Stimulated activated CD4-positive, alpha-beta T cell treated with anti-CD3 and anti-CD28 coated beads, Interleukin-4, amount 100 ng/mL, for 4 hours (primary cell): ENCODE results near the gene PHRF1.
"Not testable (repeated sequence)": the region's sequence is repeated elsewhere in the genome, so short reads cannot be mapped to it uniquely, and the experiment has no call there.

Experiments used
- DNase-seq, 2 experiments: peaks; one replicate each; pipeline ENCODE4 v3.0.0-alpha.2; 2020

The PHRF1 gene

DNA sequence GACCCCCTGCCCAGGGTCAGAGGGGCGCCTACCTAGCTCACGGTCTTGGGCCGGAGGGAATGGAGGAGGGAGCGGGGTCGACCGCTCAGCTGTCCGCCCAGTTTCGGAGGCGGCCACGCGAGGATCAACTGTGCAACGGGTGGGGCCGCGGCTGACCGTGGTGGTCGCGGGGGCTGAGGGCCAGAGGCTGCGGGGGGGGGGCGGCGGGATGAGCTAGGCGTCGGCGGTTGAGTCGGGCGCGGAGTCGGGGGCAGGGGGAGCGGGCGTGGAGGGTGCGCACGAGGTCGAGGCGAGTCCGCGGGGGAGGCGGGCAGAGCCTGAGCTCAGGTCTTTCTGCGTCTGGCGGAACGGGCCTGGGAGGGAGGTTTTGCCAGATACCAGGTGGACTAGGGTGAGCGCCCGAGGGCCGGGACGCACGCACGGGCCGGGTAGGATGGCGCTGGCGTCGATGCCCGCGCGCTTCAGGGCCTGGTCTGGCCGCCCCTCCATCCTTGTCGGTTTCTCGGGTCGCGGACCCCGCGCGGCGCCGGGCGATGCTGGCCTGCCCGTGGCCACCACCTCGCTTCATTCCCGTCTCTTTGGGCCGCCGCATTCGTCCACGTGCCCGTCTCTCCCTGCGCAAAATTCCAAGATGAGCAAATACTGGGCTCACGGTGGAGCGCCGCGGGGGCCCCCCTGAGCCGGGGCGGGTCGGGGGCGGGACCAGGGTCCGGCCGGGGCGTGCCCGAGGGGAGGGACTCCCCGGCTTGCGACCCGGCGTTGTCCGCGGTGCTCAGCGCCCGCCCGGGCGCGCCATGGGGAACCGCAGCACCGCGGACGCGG lies 60.5 kb downstream of the PHRF1 start, which contains the start of gene DRD4:
TSS of gene DRD4 (plus strand) at position 759 of the 822 bp plus-strand sequence. CDS start at position 795, 36 bp downstream.
- DNase-seq, result no peak

DNA sequence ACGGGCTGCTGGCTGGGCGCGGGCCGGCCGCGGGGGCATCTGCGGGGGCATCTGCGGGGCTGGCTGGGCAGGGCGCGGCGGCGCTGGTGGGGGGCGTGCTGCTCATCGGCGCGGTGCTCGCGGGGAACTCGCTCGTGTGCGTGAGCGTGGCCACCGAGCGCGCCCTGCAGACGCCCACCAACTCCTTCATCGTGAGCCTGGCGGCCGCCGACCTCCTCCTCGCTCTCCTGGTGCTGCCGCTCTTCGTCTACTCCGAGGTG lies 61.0 kb downstream of the PHRF1 start:
- DNase-seq, result no peak

DNA sequence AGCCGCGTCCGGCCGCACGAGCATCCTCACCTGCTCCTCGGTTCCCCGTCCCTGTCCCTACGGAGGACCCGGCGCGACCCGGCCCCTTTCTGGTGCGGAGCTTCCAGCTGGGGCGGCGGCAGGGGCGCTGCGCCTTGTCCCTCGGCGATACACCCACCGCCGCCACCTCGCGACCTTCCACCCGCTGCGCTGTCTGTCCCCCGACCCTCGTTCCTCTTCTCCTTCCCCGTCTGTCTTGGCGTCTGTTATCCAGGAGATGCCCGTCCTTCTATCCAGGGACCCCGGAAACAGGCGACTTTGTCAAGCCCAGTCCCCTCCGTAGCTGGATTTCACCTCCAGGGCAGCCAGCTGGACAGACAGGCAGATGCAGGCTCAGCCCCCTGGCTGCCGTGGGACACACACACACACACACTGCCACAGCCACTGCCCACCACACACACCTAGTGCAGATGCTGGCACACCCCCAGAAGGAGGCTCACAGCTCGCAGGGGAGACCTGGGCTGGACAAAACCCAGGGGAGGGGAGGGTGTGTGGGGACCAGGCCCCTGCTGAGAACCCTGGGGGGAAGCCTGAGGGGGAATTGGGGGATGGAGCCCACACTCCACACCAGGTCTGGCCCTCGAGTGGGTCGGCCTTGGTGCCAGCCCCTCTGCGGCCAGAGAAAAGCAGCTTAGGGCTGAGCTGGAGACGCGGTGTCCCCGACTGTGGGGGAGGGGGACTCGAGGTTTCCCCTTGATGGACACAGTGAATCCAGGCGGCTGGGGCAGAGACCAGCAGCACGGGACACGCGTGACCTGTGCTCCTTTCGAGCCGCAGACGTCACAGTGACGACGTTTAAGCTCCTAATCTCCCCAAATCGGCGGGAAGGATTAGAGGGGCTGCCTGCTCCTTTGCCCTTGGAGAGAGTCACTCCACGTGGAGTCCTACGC lies 61.6 kb downstream of the PHRF1 start:
- DNase-seq, result no peak

DNA sequence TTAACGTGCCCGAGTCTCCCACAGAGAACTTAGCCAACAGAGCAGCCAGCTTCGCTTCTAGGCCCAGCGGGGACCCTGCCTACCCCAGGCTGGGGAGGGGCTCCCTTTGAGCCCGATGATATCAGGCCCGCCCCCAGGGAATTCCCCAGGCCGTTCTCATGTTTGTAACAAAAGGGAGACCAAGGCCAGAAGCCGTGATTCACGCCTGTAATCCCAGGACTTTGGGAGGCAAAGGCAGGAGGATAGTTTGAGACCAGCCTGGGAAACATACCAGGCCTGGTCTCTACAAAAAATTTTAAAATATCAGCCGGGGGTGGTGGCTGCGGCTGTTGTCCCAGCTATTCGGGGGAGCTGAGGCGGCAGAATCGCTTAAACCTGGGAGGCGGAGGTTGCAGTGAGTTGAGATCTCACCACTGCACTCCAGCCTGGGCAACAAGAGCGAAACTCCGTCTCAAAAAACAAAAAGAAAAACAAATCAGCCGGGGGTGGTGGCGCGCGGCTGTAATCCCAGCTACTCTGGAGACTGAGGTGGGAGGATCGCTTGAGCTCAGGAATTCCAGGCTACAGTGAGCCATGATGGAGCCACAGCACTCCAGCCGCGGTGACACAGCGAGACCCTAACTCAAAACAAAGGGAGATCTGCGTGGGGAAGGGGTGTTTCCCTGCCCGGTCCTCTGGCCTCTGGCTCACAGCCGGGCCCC lies 62.5 kb downstream of the PHRF1 start:
- no peak for DNase-seq

DNA sequence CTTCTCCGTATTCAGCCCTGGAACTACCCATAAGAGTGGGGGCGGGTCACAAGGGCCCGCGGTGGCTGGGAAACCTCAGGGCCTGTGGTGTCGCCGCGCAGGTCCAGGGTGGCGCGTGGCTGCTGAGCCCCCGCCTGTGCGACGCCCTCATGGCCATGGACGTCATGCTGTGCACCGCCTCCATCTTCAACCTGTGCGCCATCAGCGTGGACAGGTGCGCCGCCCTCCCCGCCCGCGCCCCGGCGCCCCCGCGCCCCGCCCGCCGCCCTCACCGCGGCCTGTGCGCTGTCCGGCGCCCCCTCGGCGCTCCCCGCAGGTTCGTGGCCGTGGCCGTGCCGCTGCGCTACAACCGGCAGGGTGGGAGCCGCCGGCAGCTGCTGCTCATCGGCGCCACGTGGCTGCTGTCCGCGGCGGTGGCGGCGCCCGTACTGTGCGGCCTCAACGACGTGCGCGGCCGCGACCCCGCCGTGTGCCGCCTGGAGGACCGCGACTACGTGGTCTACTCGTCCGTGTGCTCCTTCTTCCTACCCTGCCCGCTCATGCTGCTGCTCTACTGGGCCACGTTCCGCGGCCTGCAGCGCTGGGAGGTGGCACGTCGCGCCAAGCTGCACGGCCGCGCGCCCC lies 63.2 kb downstream of the PHRF1 start:
- DNase-seq, result no peak

DNA sequence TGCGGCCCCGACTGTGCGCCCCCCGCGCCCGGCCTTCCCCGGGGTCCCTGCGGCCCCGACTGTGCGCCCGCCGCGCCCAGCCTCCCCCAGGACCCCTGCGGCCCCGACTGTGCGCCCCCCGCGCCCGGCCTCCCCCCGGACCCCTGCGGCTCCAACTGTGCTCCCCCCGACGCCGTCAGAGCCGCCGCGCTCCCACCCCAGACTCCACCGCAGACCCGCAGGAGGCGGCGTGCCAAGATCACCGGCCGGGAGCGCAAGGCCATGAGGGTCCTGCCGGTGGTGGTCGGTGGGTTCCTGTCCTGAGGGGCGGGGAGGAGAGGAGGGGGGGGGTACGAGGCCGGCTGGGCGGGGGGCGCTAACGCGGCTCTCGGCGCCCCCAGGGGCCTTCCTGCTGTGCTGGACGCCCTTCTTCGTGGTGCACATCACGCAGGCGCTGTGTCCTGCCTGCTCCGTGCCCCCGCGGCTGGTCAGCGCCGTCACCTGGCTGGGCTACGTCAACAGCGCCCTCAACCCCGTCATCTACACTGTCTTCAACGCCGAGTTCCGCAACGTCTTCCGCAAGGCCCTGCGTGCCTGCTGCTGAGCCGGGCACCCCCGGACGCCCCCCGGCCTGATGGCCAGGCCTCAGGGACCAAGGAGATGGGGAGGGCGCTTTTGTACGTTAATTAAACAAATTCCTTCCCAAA lies 63.9 kb downstream of the PHRF1 start:
- no peak for DNase-seq

DNA sequence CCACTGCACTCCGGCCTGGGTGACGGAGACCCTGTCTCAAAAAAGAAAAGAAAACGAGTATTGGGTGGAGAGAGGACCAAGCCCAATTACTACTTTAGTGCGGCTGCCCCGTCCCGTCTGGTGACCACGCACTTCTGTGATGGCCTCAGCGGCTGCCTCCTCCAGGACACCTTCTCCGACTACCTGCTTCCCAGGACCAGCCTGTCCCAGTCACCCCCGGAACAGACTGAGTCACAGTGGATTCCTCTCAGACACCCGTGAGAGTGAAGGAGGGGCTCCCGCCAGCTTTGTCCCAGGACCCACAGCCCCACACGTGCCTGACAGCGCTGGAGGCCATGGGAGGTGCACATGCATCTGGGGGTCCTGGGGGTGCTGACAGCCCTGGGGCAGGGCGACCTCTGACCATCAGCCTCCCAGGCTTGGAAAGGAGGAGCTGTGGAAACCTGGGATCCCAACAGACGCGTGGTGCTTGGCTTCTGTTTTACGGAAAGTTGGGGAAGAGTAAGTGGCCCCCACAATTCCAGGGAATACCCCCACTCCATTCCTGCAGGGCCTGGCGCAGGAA lies 65.6 kb downstream of the PHRF1 start:
- DNase-seq, result no peak

DNA sequence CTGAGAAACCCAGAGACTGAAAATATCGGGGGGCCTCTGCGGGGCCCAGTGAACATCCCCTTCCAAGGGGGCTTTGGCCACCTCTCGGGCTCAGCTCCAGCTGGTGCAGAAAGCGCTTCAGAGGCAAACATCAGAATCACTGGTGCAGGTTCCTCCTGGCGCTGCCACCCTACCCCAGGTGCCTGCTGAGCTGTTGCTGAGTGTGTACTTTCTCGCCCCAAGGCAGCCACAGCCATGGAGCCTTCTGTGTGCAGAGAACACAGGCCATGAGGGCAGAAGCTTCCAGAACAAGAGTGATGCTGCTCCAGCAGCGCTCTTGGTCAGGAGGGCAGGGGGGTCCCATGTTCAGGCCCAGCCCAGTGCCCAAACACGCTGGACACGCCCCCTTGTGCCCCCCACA lies 67.1 kb downstream of the PHRF1 start:
- DNase-seq, result no peak

DNA sequence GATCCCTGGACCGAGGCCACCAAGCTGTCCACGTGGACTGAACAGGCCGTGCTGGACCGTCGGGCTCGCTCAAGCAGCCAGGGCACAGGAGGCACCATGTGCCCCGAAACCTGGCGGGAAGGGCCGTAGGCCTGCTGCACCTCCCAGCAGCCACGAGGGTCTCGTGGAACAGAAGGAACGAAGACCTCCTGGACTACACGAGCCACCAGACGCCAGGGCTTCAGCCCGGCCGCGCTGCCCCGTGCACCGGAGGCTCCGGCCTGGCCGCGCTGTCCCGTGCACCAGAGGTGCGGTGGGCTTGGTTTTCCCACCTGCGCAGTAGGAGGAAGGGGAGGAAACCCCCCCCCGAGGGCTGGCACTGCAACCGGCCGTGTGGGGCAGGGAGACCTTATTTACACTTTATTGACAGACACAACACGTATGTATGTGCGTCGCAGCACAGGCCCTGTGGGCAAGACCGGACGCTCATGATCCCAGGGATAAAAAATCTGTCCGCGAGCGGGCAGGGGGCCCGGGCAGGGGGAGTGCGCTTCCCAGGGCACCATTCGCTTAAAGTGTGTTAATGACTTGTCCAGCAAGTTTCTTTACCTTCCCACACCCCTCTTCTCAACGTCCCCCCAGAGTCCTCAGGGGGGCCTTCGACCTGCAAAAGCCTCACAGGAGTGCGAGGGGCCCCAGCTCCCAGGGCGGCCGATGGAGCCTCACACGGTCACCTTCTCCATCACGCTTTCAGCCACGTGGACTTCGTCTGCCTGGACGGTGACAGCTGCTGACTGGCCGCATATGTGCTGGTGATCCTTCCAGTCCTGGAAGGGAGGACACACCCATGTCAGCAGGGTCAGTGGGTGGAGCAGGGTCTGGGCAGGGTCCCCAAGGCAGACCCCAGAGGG lies 67.8 kb downstream of the PHRF1 start:
- DNase-seq, result no peak

DNA sequence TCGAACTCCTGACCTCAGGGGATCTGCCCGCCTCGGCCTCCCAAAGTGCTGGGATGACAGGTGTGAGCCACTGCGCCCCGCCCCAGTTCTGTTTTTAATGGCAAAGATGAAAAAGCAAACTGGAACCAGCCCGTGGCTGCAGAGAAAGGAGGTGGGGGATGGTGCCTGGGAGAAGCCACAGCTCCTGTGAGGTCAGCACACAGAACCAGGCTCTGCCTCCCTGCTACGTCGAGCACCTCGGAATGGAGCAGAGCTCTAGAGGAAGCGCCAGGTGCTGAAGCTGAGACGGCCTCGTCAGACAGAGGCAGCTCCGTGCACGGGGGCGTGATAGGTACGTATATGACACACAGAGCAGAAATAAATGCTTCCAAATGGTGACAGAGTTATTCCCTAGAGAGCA lies 69.3 kb downstream of the PHRF1 start:
- no peak for DNase-seq

DNA sequence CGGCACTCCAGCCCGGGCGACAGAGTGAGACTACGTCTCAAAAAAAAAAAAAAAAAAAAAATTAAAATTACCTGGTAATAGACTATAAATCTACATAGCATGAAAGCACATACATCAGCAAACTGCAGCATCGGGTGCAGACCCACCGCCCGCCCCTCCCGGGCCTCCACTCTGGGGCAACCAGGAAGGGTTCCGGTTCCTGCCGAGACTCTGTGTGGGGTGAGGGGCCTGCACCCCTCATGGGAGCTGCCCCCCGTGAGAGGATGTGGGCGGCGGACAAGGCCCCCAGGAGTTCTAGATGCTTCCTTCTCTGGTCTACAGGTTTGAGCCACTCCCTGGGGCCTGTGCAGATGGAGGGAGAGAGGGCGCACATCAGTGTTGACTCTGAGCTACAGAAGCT lies 69.9 kb downstream of the PHRF1 start:
- DNase-seq, result no peak

DNA sequence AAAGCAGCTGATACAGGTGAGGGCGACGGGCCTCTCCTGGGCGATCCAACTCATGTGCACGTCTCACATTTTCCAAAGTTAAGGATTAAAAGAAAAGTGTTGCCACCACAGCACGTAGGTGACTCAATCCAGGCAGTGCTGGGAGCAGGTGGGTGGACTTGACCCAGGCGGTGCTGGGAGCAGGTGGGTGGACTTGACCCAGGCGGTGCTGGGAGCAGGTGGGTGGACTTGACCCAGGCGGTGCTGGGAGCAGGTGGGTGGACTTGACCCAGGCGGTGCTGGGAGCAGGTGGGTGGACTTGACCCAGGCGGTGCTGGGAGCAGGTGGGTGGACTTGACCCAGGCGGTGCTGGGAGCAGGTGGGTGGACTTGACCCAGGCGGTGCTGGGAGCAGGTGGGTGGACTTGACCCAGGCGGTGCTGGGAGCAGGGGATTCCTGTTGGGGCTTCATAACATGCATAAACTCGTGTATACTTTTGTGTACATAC lies 71.4 kb downstream of the PHRF1 start:
- DNase-seq, result not testable (repeated sequence)

DNA sequence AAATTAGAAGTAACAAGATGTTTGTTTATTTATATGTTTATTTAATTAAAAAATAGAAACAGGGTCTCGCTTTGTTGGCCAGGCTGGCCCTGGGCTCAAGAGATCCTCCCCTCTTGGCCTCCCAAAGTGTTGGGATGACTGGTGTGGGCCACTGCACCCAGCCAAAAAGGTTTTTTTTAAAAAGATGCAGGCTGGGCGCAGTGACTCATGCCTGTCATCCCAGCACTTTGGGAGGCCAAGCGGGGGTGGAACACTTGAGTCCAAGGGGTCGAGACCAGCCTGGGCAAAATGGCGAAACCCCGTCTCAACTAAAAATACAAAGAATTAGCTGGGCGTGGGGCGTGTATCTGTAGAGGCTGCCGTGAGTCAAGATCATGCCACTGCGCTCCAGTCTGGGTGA lies 74.2 kb downstream of the PHRF1 start:
- no peak for DNase-seq

DNA sequence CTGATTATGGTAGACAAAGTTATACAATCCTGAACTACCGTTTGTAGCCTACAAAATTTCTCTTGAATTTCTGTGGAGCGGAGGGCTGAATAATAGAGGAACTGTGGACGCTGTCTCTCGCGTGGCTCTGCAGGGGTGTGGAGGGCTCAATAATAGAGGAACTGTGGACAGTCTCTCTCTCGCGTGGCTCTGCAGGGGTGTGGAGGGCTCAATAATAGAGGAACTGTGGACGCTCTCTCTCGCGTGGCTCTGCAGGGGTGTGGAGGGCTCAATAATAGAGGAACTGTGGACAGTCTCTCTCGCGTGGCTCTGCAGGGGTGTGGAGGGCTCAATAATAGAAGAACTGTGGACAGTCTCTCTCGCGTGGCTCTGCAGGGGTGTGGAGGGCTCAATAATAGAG lies 76.9 kb downstream of the PHRF1 start:
- DNase-seq, result not testable (repeated sequence)

DNA sequence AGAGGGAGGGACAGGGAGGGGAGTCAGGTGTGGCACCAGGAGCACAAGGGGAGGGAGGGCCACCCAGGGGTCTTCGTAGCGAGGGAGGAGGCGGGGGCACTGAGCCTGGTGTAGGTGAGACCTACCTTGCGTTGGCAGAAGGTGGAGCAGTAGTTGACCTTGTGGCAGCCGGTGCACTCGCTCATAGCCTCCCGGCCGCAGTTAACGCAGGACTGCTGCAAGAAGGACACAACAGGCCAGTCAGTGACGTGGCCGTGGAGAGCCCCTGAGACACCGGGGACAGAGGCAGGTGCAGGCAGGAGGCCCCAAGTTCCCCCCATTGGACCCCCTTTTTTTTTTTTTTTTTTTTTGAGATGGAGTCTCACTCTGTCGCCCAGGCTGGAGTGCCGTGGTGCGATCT lies 77.6 kb downstream of the PHRF1 start:
- DNase-seq, result no peak

DNA sequence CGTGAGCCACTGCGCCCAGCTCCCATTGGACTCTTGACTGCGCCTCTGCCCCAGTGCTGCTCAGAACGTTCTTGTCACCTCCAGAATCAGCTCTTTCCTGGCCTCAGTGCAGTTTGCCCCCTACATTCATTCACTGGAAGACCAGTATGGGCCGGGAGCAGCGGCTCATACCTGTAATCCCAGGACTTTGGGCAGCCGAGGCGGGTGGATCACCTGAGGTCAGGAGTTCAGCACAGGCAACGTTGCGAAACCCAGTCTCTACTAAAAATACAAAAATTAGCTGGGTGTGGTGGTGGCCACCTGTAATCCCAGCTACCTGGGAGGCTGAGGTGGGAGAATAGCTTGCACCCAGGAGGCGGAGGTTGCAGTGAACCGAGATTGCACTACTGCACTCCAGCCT lies 78.2 kb downstream of the PHRF1 start:
- DNase-seq, result not testable (repeated sequence)

DNA sequence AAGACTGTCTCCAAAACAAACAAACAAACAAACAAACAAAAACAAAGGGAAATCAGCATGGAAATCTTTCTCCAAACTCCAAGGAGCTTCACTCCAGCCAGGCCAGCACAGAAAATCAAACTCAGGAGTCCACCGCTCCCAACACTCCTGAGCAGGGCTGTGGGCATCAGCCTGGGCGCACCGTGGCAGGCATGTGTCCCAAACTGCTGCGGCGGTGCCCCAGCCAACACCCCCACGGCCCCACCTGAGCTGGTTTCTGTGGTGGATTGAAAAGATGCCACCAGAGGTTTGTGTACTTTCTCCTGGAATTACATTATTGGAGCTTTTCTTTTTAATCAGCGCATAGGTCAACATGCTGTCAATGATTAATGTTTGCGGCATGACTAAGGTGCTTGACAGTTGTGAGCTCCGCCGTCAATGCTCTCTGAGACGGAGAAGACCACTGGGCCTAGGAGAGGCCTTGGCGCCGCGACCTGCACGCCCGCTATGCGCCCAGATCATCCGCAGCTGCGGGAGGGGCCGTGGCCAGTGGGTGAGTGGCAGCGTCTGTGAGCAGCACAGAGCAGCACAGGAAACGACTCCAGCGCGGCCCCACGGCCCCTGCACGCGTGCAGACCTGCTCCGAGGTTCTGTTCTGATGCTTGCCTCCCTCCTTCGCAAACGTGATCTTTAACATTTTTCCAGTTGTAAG lies 78.9 kb downstream of the PHRF1 start:
- DNase-seq, result no peak

DNA sequence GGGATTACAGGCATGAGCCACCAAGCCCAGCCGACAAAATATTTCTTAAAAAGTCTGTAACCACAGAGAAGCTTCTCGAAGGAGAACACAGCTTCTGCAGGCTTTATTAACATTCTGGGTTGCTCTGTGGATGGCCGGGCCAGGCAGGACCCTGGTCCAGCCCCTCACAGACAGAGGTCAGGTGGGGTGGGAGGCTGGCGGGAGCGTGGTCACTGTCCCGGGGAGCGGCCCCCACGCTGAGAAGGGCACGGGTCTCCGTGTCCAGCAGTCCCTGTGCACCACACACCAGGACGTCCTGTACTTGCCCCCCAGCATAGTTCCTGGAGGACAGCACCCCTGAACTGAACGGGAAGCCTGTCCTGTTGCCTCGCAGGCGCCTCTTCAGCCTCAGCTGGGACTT lies 80.2 kb downstream of the PHRF1 start:
- no peak for DNase-seq

DNA sequence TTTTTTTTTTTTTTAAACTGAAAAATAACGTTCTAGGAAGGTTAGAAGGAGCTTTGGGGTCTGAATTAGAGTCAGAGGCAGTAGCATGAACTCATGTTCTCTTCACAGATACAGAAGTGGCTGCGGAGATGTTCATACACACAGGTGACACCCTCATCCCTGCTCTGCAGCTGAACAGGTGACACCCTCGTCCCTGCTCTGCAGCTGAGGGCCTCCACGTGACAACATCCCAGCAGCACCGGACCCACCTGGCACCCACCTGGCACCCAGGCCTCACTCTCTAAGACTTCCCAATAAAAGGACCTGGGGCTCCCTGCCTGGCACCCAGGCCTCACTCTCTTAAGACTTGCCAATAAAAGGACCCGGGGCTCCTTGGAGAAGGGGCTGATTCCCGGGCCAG lies 80.6 kb downstream of the PHRF1 start:
- DNase-seq, result no peak

DNA sequence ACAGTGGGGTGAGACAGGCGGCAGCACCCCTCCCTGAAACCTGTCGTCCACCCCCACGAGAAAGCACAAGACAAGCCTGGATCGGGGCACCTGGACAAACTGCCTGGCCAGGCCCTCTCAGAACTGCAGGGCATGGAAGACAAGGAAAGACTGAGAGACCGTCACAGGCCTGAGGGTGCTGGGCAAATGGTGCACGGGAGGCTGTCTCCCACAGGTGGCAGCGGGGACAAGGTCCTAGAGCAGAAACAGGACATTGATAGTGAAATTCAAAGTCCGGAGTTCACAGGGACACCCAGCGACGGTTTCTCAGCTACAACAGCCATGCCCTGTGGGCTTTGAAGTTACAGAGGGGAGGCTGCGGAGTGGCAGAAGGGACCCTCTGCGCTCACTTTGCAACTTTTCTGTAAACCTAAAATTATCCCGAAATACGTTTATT lies 81.4 kb downstream of the PHRF1 start:
- DNase-seq, result no peak
